Stomach (tissue), 9 donors: ENCODE data around the gene A4GALT. TPM values are rescaled to one million over a fixed set of nuclear protein-coding genes. Genes with fewer than 3 reads are reported as not detected.
A peak's percentile ranks its signal among the peaks of the same experiment; 100 is the strongest.

Experiments used
- DNase-seq, 2 donors: peaks; one replicate each; pipeline versions ENCODE4 v3.0.0 to v3.0.0-alpha.2; 2013 to 2019
- H3K27ac ChIP-seq, 5 donors: fragments of 200-600 bp in 4 of 5; sonication (generic) in 4 of 5; one replicate each; pipeline ENCODE4 v1.5.1; 2013 to 2019; ENCODE audit warnings: mild to moderate bottlenecking in 1 of 5, moderate library complexity in 1 of 5
- H3K27me3 ChIP-seq, 3 donors: fragments of 200-600 bp; sonication (generic); one replicate each; pipeline ENCODE4 v1.5.1; 2017 to 2019; ENCODE audit warnings: mixed run types in 1 of 3
- H3K36me3 ChIP-seq, 4 donors: fragments of 200-600 bp; sonication (generic); 1 replicate in 3 of 4; 2 replicates in 1 of 4; pipeline ENCODE4 v1.5.1; 2016 to 2019
- H3K4me1 ChIP-seq, 4 donors: fragments of 200-600 bp; sonication (generic); one replicate each; pipeline ENCODE4 v1.5.1; 2016 to 2019
- H3K4me3 ChIP-seq, 4 donors: fragments of 200-600 bp; sonication (generic) in 3 of 4; one replicate each; pipeline ENCODE4 v1.5.1; 2016 to 2019; ENCODE audit warnings: mild to moderate bottlenecking in 1 of 4
- H3K9me3 ChIP-seq, 4 donors: fragments of 200-600 bp; sonication (generic); one replicate each; pipeline ENCODE4 v1.5.1; 2016 to 2019
- CTCF ChIP-seq, 7 experiments: fragments of 450-650 bp in 4 of 7; fragments of 200-600 bp in 3 of 7; sonication (generic) in 3 of 7; IDR thresholded peaks; one replicate each; pipeline ENCODE4 v1.5.1; 2016 to 2019; ENCODE audit warnings: antibody characterized with exemption in 7 of 7, control low read depth in 2 of 7, mild to moderate bottlenecking in 1 of 7
- EP300 ChIP-seq: sonication (generic); formaldehyde crosslinking; IDR thresholded peaks from one replicate; pipeline ENCODE4 v1.6.1; 2017; ENCODE audit warnings: antibody characterized with exemption
- POLR2A ChIP-seq, 4 donors: fragments of 450-650 bp; IDR thresholded peaks; one replicate each; pipeline ENCODE4 v1.6.1; 2016; ENCODE audit warnings: antibody characterized with exemption in 4 of 4, control low read depth in 2 of 4, mild to moderate bottlenecking in 1 of 4, moderate library complexity in 1 of 4
- POLR2AphosphoS5 ChIP-seq, 3 donors: sonication (generic); formaldehyde crosslinking; IDR thresholded peaks; one replicate each; pipeline ENCODE4 v1.6.1; 2016; ENCODE audit warnings: antibody characterized with exemption in 3 of 3
- WGBS, 5 donors: extraction: QIAGEN DNeasy Blood & Tissue Kit in 3 of 5; methylation state at CpG; one replicate each; pipeline versions ENCODE4 v1.1.5 to v1.1.7; 2013 to 2018; 5-methylcytosine and 5-hydroxymethylcytosine counted together
- intact Hi-C: fragments of 100-400 bp; cut with DNase I; formaldehyde crosslinking; loops from one replicate; pipeline ENCODE4 v1.15.1; 2023; ENCODE audit warnings: low total_unique reads
- polyA plus RNA-seq, 3 donors: library from polyadenylated mRNA; stranded (reverse); fragments of 200-250 nt; gene quantifications; one replicate each; pipeline ENCODE4 v1.2.3, GENCODE V29; 2013
- total RNA-seq, 5 donors: library from RNA; depleted of rRNA; stranded (reverse); fragments of >200 nt; gene quantifications; one replicate each; pipeline versions ENCODE4 v1.1.0 to v1.2.3, GENCODE V29; 2014 to 2016
- donor health status: healthy with polysubstance abuse.
- donor health status: Bipolar disorder and iron deficiency.
- donor health status: healthy.

Gene A4GALT
- total and polyA plus RNA-seq, 8 donors: 3.2 to 59.4 (median 17.6) TPM

GRCh38 chr22:42646569-42647525 lies 73.8 kb downstream of the A4GALT start:
- TF ChIP-seq POLR2AphosphoS5 (IDR thresholded peaks at IDR 0.05) (peak in 1 of 3 donors; percentile 35), POLR2A (IDR thresholded peaks at IDR 0.05) (no peak)
- peak; percentile 79 to 91 for DNase-seq
- no peaks in the 10 kb centered on the region for H3K27me3 ChIP-seq
- H3K9me3 ChIP-seq: no peaks in the 10 kb centered on the region
- WGBS, 5 donors: 22 to 33% (median 26%) methylated on average over 12 to 16 of the region's 16 CpGs
- no peaks in the 10 kb centered on the region for H3K36me3 ChIP-seq
- peaks cover 71 to 75% (median 73%) of the 10 kb centered on the region in 4 donors for H3K4me1 ChIP-seq
- intact Hi-C loops: no loop called here
- H3K4me3 ChIP-seq: peak overlapping the region; percentile 19 to 92 (median 62)
- peak overlapping the region; percentile 93 to 98 (median 96) for H3K27ac ChIP-seq

GRCh38 chr22:42645938-42646568 lies 74.6 kb downstream of the A4GALT start:
- H3K4me1 ChIP-seq: peaks cover 76 to 82% (median 80%) of the 10 kb centered on the region in 4 donors
- H3K9me3 ChIP-seq: no peaks in the 10 kb centered on the region
- intact Hi-C loops: no loop called here
- H3K27me3 ChIP-seq: no peaks in the 10 kb centered on the region
- peak overlapping the region; percentile 19 to 92 (median 62) for H3K4me3 ChIP-seq
- peak; percentile 70 to 81 for DNase-seq
- WGBS, 5 donors: 21 to 38% (median 26%) methylated on average over 6 to 13 of the region's 13 CpGs
- TF ChIP-seq POLR2AphosphoS5 (IDR thresholded peaks at IDR 0.05) (peak in 1 of 3 donors; percentile 23), CTCF (IDR thresholded peaks at IDR 0.05) (no peak)
- H3K36me3 ChIP-seq: no peaks in the 10 kb centered on the region
- H3K27ac ChIP-seq: peak overlapping the region; percentile 93 to 98 (median 96)

GRCh38 chr22:42645341-42645937 lies 75.2 kb downstream of the A4GALT start:
- Histone ChIP-seq H3K27me3 (no peaks in the 10 kb centered on the region), H3K36me3 (no peaks in the 10 kb centered on the region), H3K9me3 (no peaks in the 10 kb centered on the region), H3K4me1 (peaks cover 76 to 82% (median 80%) of the 10 kb centered on the region in 4 donors), H3K27ac (peak overlapping the region; percentile 93 to 98 (median 96)), H3K4me3 (peak overlapping the region; percentile 19 to 92 (median 62))
- intact Hi-C loops: no loop called here
- 14 to 39% (median 23%) methylated on average over 16 to 19 of the region's 19 CpGs for WGBS, 5 donors
- TF ChIP-seq EP300: no peak
- TF ChIP-seq CTCF (IDR thresholded peaks at IDR 0.05): no peak
- no peak for TF ChIP-seq POLR2AphosphoS5 (IDR thresholded peaks at IDR 0.05)
- no peak for TF ChIP-seq POLR2A (IDR thresholded peaks at IDR 0.05)
- DNase-seq: peak; percentile 44 to 53

GRCh38 chr22:42644422-42645340 lies 76.0 kb downstream of the A4GALT start:
- Histone ChIP-seq H3K9me3 (no peaks in the 10 kb centered on the region), H3K36me3 (no peaks in the 10 kb centered on the region), H3K27me3 (no peaks in the 10 kb centered on the region), H3K4me3 (peak overlapping the region; percentile 19 to 92 (median 62)), H3K27ac (peak overlapping the region; percentile 93 to 98 (median 96)), H3K4me1 (peaks cover 73 to 85% (median 78%) of the 10 kb centered on the region in 4 donors)
- DNase-seq: peak; percentile 52 to 71
- no peak for TF ChIP-seq POLR2AphosphoS5 (IDR thresholded peaks at IDR 0.05)
- intact Hi-C loops: no loop called here
- WGBS, 5 donors: 12 to 26% (median 17%) methylated on average over 21 to 22 of the region's 22 CpGs
